ENCODE results near the gene NINJ1.

GRCh38 chr9:93094658-93095204, 39.3 kb downstream of the NINJ1 start:
- no peak for TF ChIP-seq CTCF (IDR thresholded peaks at IDR 0.05)
- no peak for TF ChIP-seq POLR2A (IDR thresholded peaks at IDR 0.05)
